Fibroblast of pulmonary artery (primary cell): ENCODE results near the gene TMEM200B.
"Not testable (repeated sequence)": the region's sequence is repeated elsewhere in the genome, so short reads cannot be mapped to it uniquely, and the experiment has no call there.

Source experiments
- DNase-seq: peaks from one replicate; pipeline ENCODE4 v3.0.0-alpha.2; 2010; ENCODE audit warnings: low read depth
- H3K4me3 ChIP-seq: replicated peaks from 2 replicates; pipeline ENCODE4 v1.5.1; 2011; ENCODE audit warnings: low read depth, mild to moderate bottlenecking, control low read depth, low read length, moderate library complexity
- CTCF ChIP-seq: IDR thresholded peaks from 2 replicates; pipeline ENCODE4 v1.5.1; 2011; ENCODE audit warnings: mild to moderate bottlenecking, control low read depth, low read length, inconsistent platforms; ENCODE audit errors: missing control alignments

Gene TMEM200B

GRCh38 chr1:29152046-29152805 is 28.5 kb upstream of the TMEM200B start:
- TF ChIP-seq CTCF: no peak
- DNase-seq: no peak
- no peak overlapping the region for H3K4me3 ChIP-seq

GRCh38 chr1:29150346-29150745 is 26.6 kb upstream of the TMEM200B start:
- DNase-seq, H3K4me3 ChIP-seq: not testable (repeated sequence)

- DNase-seq: no peak
- TF ChIP-seq CTCF: no peak
- H3K4me3 ChIP-seq: no peak overlapping the region
These were observed 25.2 kb upstream of the TMEM200B start for GRCh38 chr1:29148656-29149491.

- H3K4me3 ChIP-seq: no peak overlapping the region
- TF ChIP-seq CTCF: no peak
- DNase-seq: peak; percentile 57
These were observed 22.2 kb upstream of the TMEM200B start for GRCh38 chr1:29145739-29146437.

- DNase-seq: no peak
- no peak for TF ChIP-seq CTCF
- H3K4me3 ChIP-seq: no peak overlapping the region
These were observed 20.5 kb upstream of the TMEM200B start for GRCh38 chr1:29144178-29144577.

- TF ChIP-seq CTCF: no peak
- no peak overlapping the region for H3K4me3 ChIP-seq
- no peak for DNase-seq
These were observed 19.0 kb upstream of the TMEM200B start for GRCh38 chr1:29142714-29143113.

- no peak overlapping the region for H3K4me3 ChIP-seq
- DNase-seq: peak; percentile 65
- no peak for TF ChIP-seq CTCF
These were observed 12.8 kb upstream of the TMEM200B start for GRCh38 chr1:29136391-29136915.
